ENCODE measurements around the gene FPGS.
A peak's percentile ranks its signal among the peaks of the same experiment; 100 is the strongest.

The FPGS gene

GRCh38 chr9:127790094-127790855 is 12.4 kb upstream of the FPGS start:
- no peak for DNase-seq (ENCODE audit: low read depth, low spot score)
- Histone ChIP-seq H3K27ac (no peak overlapping the region), H3K9me3 (ENCODE audit: low read depth, low read length) (no peaks in the 10 kb centered on the region), H3K36me3 (ENCODE audit: insufficient read depth, low read length) (peaks cover 54% of the 10 kb centered on the region), H3K9ac (ENCODE audit: insufficient read length) (no peak overlapping the region), H3K4me3 (no peak overlapping the region)
- no peak for TF ChIP-seq EZH2 (IDR thresholded peaks at IDR 0.05)
- TF ChIP-seq FOXP2 (optimal IDR thresholded peaks at IDR 0.05; ENCODE audit: control extremely low read depth, extremely low read length, insufficient read depth) = no peak
- no peak for TF ChIP-seq POLR2AphosphoS5 (IDR thresholded peaks at IDR 0.05; ENCODE audit: borderline replicate concordance, low read depth, low read length)

GRCh38 chr9:127791085-127791484 is 11.6 kb upstream of the FPGS start:
- Histone ChIP-seq H3K4me3 (no peak overlapping the region), H3K9me3 (ENCODE audit: low read depth, low read length) (no peaks in the 10 kb centered on the region), H3K9ac (ENCODE audit: insufficient read length) (no peak overlapping the region), H3K27ac (no peak overlapping the region), H3K36me3 (ENCODE audit: insufficient read depth, low read length) (peaks cover 54% of the 10 kb centered on the region)
- TF ChIP-seq EZH2 (IDR thresholded peaks at IDR 0.05) (no peak), FOXP2 (optimal IDR thresholded peaks at IDR 0.05; ENCODE audit: control extremely low read depth, extremely low read length, insufficient read depth) (no peak), POLR2AphosphoS5 (IDR thresholded peaks at IDR 0.05; ENCODE audit: borderline replicate concordance, low read depth, low read length) (no peak)
- DNase-seq (ENCODE audit: low read depth, low spot score) = no peak

- no peak for TF ChIP-seq FOXP2 (optimal IDR thresholded peaks at IDR 0.05; ENCODE audit: control extremely low read depth, extremely low read length, insufficient read depth)
- no peak for TF ChIP-seq EZH2 (IDR thresholded peaks at IDR 0.05)
- no peak; the same call in 1 of the 2 replicates for TF ChIP-seq POLR2AphosphoS5 (IDR thresholded peaks at IDR 0.05; ENCODE audit: borderline replicate concordance, low read depth, low read length)
- no peak overlapping the region for H3K9ac ChIP-seq (ENCODE audit: insufficient read length)
- no peaks in the 10 kb centered on the region for H3K9me3 ChIP-seq (ENCODE audit: low read depth, low read length)
- no peak for DNase-seq (ENCODE audit: low read depth, low spot score)
- no peak overlapping the region for H3K4me3 ChIP-seq
- peak overlapping the region; percentile 75; the same call in 1 of the 2 replicates for H3K27ac ChIP-seq
- peaks cover 47% of the 10 kb centered on the region for H3K36me3 ChIP-seq (ENCODE audit: insufficient read depth, low read length)
Observed at GRCh38 chr9:127792417-127793031, 10.2 kb upstream of the FPGS start.

DNA sequence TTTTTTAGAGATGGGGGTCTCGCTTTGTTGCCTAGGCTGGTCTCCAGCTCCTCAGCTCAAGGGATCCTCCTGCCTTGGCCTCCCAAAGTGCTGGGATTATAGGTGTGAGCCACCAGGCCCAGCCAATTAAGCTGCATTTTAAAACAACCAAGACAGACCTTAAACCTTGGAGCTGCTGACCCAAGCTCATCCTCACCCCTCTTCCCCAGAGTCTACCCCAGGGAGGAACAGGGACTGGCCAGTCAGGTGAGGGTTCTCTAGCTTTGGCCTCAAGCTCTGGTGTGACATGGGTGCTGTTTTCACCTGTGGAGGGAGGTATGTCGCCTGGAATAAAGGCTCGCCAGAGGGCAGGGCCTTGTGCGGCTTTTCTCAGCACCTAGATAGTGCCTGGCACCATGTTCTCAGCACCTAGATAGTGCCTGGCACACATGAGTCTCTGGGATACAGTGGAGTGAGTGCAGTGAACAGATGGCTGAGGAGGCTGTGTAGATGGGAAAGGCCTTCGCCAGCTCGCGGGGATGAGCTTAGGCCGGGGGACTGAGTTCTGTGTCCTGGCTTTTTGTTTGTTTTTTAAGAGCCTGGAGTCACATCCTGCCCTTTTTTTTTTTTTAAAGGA is 9.5 kb upstream of the FPGS start:
- no peak for TF ChIP-seq FOXP2 (optimal IDR thresholded peaks at IDR 0.05; ENCODE audit: control extremely low read depth, extremely low read length, insufficient read depth)
- TF ChIP-seq EZH2 (IDR thresholded peaks at IDR 0.05) = no peak
- no peak for TF ChIP-seq POLR2AphosphoS5 (IDR thresholded peaks at IDR 0.05; ENCODE audit: borderline replicate concordance, low read depth, low read length)
- no peak for DNase-seq (ENCODE audit: low read depth, low spot score)
- no peak overlapping the region for H3K9ac ChIP-seq (ENCODE audit: insufficient read length)
- peak overlapping the region; percentile 78 for H3K27ac ChIP-seq
- no peaks in the 10 kb centered on the region for H3K9me3 ChIP-seq (ENCODE audit: low read depth, low read length)
- peaks cover 41% of the 10 kb centered on the region for H3K36me3 ChIP-seq (ENCODE audit: insufficient read depth, low read length)
- no peak overlapping the region for H3K4me3 ChIP-seq

- Histone ChIP-seq H3K4me3 (no peak overlapping the region), H3K27ac (peak overlapping the region; percentile 78; the same call in 1 of the 2 replicates), H3K9me3 (ENCODE audit: low read depth, low read length) (no peaks in the 10 kb centered on the region), H3K36me3 (ENCODE audit: insufficient read depth, low read length) (peaks cover 31% of the 10 kb centered on the region), H3K9ac (ENCODE audit: insufficient read length) (no peak overlapping the region)
- DNase-seq (ENCODE audit: low read depth, low spot score) = no peak
- no peak for TF ChIP-seq EZH2 (IDR thresholded peaks at IDR 0.05)
- TF ChIP-seq POLR2AphosphoS5 (IDR thresholded peaks at IDR 0.05; ENCODE audit: borderline replicate concordance, low read depth, low read length) = peak; percentile 32; the same call in 1 of the 2 replicates
Observed at GRCh38 chr9:127794001-127794791, 8.5 kb upstream of the FPGS start.

GRCh38 chr9:127796225-127796813 is 6.4 kb upstream of the FPGS start:
- DNase-seq (ENCODE audit: low read depth, low spot score) = no peak
- TF ChIP-seq EZH2 (IDR thresholded peaks at IDR 0.05) = no peak
- no peak overlapping the region for H3K4me3 ChIP-seq
- H3K9me3 ChIP-seq (ENCODE audit: low read depth, low read length) = no peaks in the 10 kb centered on the region
- H3K27ac ChIP-seq = no peak overlapping the region
- H3K36me3 ChIP-seq (ENCODE audit: insufficient read depth, low read length) = peaks cover 10% of the 10 kb centered on the region; the same call in 1 of the 2 replicates
- H3K9ac ChIP-seq (ENCODE audit: insufficient read length) = no peak overlapping the region

GRCh38 chr9:127796852-127797370 is 5.8 kb upstream of the FPGS start:
- DNase-seq (ENCODE audit: low read depth, low spot score) = no peak
- H3K27ac ChIP-seq = no peak overlapping the region
- H3K9me3 ChIP-seq (ENCODE audit: low read depth, low read length) = no peaks in the 10 kb centered on the region
- no peak overlapping the region for H3K9ac ChIP-seq (ENCODE audit: insufficient read length)
- TF ChIP-seq EZH2 (IDR thresholded peaks at IDR 0.05) (no peak), POLR2AphosphoS5 (IDR thresholded peaks at IDR 0.05; ENCODE audit: borderline replicate concordance, low read depth, low read length) (no peak), FOXP2 (optimal IDR thresholded peaks at IDR 0.05; ENCODE audit: control extremely low read depth, extremely low read length, insufficient read depth) (no peak)
- peaks cover 6% of the 10 kb centered on the region; the same call in 1 of the 2 replicates for H3K36me3 ChIP-seq (ENCODE audit: insufficient read depth, low read length)
- no peak overlapping the region for H3K4me3 ChIP-seq
